ENCODE results near the gene PTCD2.

Gene PTCD2

DNA sequence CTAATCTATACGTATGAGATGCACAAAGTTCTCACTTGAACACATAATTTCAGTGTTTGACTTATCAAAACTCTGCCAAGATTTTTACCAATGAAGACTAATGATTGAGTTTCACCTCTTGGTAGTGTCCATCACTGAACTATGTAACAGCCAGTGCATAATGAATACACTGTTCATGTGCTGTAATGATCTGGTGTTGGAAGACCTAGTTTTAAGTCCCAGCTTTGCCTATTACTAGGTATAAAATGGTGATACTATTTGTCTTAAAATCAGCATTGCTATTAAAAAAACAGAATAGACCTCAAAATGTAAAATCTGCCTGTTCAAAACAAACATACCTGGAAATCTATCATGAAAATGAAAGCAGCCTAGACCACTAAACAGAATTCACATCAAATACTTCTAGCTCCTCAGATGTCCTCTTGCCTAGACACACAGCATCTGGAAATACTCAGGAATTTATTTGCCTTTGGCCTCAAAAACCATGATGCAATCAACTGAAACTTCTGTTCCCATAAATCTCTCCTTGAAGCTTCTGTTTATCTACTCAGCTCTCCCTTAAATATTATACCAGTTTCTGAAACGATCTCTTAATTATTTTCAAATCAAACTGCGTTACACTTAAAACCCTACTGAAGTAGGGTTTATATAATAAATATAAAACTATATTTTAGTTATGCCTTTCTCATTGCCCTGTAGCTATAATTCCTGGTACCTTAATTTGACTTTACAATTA lies 38.2 kb upstream of the PTCD2 start:
- no peak for DNase-seq (ENCODE audit: low read depth in 1 of 2, low spot score in 1 of 2)
- no peak overlapping the region for H3K4me3 ChIP-seq (replicated peaks; ENCODE audit: insufficient read depth, low read length)
- H3K27me3 ChIP-seq (ENCODE audit: insufficient read depth, poor library complexity, severe bottlenecking), result no peaks in the 10 kb centered on the region
- no peak overlapping the region for H3K27ac ChIP-seq (replicated peaks)
- TF ChIP-seq GABPA (IDR thresholded peaks at IDR 0.05; ENCODE audit: low read depth), result no peak
- no peak for TF ChIP-seq SPI1 (IDR thresholded peaks at IDR 0.05; ENCODE audit: borderline replicate concordance, low read depth)
- no peak for TF ChIP-seq POLR2AphosphoS5 (IDR thresholded peaks at IDR 0.05; ENCODE audit: low read depth)
- no peak for TF ChIP-seq REST (IDR thresholded peaks at IDR 0.05; ENCODE audit: insufficient replicate concordance, low read depth)
- no peak for TF ChIP-seq CTCF (IDR thresholded peaks at IDR 0.05; ENCODE audit: insufficient read depth, low read length)

- no peak overlapping the region for H3K27ac ChIP-seq (replicated peaks)
- TF ChIP-seq POLR2AphosphoS5 (IDR thresholded peaks at IDR 0.05; ENCODE audit: low read depth) (no peak), REST (IDR thresholded peaks at IDR 0.05; ENCODE audit: insufficient replicate concordance, low read depth) (no peak), SPI1 (IDR thresholded peaks at IDR 0.05; ENCODE audit: borderline replicate concordance, low read depth) (no peak), GABPA (IDR thresholded peaks at IDR 0.05; ENCODE audit: low read depth) (no peak), CTCF (IDR thresholded peaks at IDR 0.05; ENCODE audit: insufficient read depth, low read length) (no peak)
- DNase-seq (ENCODE audit: low read depth in 1 of 2, low spot score in 1 of 2), result no peak
- no peak overlapping the region for H3K4me3 ChIP-seq (replicated peaks; ENCODE audit: insufficient read depth, low read length)
- H3K27me3 ChIP-seq (ENCODE audit: insufficient read depth, poor library complexity, severe bottlenecking), result no peaks in the 10 kb centered on the region
Observed at GRCh38 chr5:72282878-72283277, 37.3 kb upstream of the PTCD2 start.

DNA sequence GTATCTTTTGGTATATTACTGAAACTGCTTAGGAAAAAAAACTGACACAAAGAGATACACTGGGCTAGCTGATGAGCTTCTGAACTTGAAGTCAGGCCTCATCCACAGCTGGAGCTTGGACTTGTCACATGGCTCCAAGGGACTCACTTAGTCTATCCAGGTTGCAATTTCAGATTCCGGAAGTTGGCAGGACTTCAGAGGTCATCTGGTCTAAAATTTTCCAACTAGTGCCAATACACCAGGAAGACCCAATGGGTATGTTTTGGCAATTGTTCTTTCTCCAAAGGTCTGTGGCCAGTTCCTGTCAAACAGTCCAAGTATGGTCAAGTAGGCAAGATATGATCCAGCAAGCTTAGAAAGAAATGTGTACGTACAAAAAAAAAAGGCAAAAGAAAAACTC lies 36.8 kb upstream of the PTCD2 start:
- no peaks in the 10 kb centered on the region for H3K27me3 ChIP-seq (ENCODE audit: insufficient read depth, poor library complexity, severe bottlenecking)
- no peak overlapping the region for H3K27ac ChIP-seq (replicated peaks)
- no peak for DNase-seq (ENCODE audit: low read depth in 1 of 2, low spot score in 1 of 2)
- no peak for TF ChIP-seq REST (IDR thresholded peaks at IDR 0.05; ENCODE audit: insufficient replicate concordance, low read depth)
- TF ChIP-seq POLR2AphosphoS5 (IDR thresholded peaks at IDR 0.05; ENCODE audit: low read depth), result no peak
- TF ChIP-seq CTCF (IDR thresholded peaks at IDR 0.05; ENCODE audit: insufficient read depth, low read length), result no peak
- no peak for TF ChIP-seq SPI1 (IDR thresholded peaks at IDR 0.05; ENCODE audit: borderline replicate concordance, low read depth)
- TF ChIP-seq GABPA (IDR thresholded peaks at IDR 0.05; ENCODE audit: low read depth), result no peak
- H3K4me3 ChIP-seq (replicated peaks; ENCODE audit: insufficient read depth, low read length), result no peak overlapping the region

All from HL-60 (cell line).